ENCODE data around the gene TRIM72.

- no peak for TF ChIP-seq POLR2A (IDR thresholded peaks at IDR 0.05; ENCODE audit: extremely low read depth, insufficient read length)
- TF ChIP-seq, protein P1, sequence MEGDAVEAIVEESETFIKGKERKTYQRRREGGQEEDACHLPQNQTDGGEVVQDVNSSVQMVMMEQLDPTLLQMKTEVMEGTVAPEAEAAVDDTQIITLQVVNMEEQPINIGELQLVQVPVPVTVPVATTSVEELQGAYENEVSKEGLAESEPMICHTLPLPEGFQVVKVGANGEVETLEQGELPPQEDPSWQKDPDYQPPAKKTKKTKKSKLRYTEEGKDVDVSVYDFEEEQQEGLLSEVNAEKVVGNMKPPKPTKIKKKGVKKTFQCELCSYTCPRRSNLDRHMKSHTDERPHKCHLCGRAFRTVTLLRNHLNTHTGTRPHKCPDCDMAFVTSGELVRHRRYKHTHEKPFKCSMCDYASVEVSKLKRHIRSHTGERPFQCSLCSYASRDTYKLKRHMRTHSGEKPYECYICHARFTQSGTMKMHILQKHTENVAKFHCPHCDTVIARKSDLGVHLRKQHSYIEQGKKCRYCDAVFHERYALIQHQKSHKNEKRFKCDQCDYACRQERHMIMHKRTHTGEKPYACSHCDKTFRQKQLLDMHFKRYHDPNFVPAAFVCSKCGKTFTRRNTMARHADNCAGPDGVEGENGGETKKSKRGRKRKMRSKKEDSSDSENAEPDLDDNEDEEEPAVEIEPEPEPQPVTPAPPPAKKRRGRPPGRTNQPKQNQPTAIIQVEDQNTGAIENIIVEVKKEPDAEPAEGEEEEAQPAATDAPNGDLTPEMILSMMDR (IDR thresholded peaks at IDR 0.05; ENCODE audit: low read depth, low read length) = no peak
- no peak for TF ChIP-seq MYC (IDR thresholded peaks at IDR 0.05; ENCODE audit: low read depth, low read length)
Measured at GRCh38 chr16:31214708-31215286, 878 bp downstream of the TRIM72 start.

Data from NB4 (cell line).